Posterior vena cava (tissue), 2 donors: ENCODE results near the gene MAP1LC3B. TPM values are rescaled to one million over a fixed set of nuclear protein-coding genes. Genes with fewer than 3 reads are reported as not detected.
"Not testable (repeated sequence)": the region's sequence is repeated elsewhere in the genome, so short reads cannot be mapped to it uniquely, and the experiment has no call there.

Experiments
- DNase-seq: peaks from one replicate; pipeline ENCODE4 v3.0.0-alpha.2; 2020; ENCODE audit warnings: low spot score
- intact Hi-C, 2 donors: fragments of 100-400 bp; cut with DNase I; formaldehyde crosslinking; loops; one replicate each; pipeline versions ENCODE4 v1.14.1 to v1.14.2; 2022 to 2023
- total RNA-seq, 2 donors: library from RNA; stranded (reverse); fragmentation: NEBNext Ultra II Directional; extraction: Animal tissue kit (Norgen Biotek cat#: 25700); gene quantifications; one replicate each; pipeline ENCODE4 v1.2.1, GENCODE V29; 2021
- donor health status: DM: yes; HTN: yes; CAD: no.
- donor health status: DM: yes; HTN: yes; CAD: no.

Gene MAP1LC3B
- total RNA-seq, 2 donors from 2014 or later = 51.2 to 52.2 TPM

DNA sequence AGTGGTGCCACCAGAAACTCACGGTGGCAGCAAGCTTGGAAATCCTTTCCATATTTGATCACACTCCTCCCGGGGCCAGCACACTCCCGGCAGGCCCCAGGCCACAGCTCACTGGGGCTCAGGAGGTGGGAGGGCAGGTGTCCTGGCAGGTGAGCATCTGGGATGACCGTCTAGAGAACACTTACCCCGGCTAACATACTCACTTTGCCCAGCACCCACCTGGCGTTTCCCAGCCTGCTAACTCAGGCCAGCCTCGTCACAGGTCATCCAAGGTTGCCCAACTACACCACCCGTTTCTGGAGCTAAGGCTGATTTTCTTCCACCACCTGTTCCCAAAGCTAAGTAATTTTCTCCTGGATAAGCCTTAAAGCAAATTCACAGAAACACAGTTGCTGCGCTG, 33.4 kb upstream of the MAP1LC3B start:
- DNase-seq = no peak
- intact Hi-C loops = no loop called here

DNA sequence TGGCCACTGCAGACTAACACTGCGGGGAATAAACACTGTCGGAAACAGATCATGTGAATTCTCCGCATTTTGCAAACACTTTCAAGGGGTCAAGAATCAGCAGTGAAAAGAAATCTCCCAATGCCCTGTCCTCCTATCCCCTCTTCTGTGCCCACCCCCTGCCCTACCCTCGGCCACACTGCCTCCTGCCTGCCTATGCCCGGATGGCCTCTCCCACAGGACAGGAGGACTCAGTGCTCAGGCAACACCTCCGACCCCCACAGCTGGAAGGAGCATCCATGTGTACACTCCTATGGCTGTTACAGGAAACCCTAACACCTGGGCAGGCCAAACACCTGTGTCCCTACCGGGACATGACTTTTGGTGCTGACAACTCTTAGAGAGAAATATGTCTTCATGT, 33.0 kb upstream of the MAP1LC3B start:
- intact Hi-C loops = no loop called here
- DNase-seq = no peak

DNA sequence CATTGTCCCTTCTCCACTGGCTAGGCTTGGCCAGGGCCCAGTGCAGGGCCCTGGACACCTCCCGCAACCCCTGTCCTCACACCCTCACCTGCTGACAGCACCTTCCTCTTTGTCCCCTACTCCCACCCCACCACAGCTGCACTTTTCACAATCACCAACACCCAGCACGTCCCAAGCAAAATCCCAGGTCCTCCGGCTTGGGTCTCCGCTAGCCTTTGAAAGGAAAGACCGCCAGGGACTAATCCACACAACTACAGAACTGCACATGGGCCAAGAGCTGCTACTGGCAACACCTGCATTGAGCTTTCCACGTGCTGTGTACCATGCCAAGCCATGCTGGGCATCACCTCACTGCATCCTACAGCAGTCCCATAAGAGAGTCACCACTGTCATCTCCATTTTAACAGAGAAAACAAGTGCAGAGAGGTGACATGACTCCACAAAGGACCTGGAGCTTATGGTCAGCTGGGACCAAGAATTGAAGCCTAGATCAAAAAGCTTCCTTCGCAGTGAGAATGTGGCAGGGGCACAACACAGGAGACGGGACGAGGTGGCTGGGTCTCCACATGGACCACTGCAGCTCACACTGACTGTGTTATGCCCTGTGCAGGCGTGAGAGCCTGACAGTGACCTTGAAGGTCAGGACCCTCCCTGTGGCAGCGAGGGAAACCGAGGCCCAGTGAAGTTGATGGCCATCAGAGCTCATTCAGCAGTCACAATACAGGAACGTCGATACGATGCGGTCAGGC, 31.1 kb upstream of the MAP1LC3B start:
- intact Hi-C loops = no loop called here
- DNase-seq = no peak

DNA sequence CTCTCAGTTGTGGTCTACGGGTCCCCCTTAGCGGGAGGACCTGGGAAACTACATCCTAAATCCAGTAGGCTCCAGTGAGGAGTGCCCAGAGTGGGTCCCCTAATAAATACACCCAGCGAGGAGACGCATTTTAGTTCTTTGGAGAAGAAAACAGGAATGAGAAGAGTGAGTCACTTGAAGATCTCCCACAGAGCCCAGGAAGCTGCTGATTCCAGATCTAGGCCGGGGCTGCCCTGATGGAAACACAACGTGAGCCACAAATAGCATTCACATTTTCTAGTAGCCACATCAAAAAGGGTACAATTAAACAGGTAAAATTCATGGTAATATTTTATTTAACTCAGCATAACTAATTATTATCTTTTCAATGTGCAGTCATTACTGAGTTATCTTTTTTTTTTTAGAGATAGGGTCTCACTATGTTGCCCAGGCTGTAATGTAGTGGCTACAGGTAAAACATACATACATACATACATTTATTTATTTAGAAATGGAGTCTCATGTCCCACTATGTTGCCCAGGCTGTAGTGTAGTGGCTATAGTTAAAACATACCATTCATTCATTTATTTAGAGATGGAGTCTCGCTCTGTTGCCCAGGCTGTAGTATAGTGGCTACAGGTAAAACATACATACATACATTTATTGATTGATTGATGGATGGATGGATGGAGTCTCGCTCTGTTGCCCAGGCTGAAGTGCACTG, 30.1 kb upstream of the MAP1LC3B start:
- intact Hi-C loops = no loop called here
- DNase-seq = no peak

DNA sequence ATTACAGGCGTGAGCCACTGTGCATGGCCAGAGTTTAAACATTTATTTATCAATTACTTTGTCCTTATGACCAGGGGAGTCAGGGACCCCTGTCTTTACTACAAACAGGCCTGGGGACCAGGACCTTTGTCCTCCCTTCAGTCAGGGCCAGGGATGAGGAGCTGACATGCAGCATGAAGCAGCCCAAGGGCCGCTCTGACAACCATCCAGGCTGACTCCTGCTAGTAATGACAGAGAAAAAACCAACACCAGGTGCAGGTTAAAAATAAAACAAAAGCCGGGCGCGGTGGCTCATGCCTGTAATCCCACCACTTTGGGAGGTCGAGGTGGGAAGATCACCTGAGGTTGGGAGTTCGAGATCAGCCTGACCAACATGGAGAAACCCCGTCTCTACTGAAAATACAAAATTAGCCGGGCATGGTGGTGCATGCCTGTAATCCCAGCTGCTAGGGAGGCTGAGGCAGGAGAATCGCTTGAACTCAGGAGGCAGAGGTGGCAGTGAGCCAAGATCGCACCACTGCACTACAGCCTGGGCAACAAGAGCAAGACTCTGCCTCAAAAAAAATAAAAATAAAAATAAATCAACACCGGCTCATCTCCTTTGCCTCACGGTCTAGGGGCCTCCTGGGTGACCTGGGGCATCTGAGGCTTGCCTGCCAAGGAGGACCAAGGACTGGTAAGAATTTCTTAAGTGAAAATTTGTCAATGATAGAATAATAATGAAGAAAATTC, 29.1 kb upstream of the MAP1LC3B start:
- intact Hi-C loops, DNase-seq: not testable (repeated sequence)

DNA sequence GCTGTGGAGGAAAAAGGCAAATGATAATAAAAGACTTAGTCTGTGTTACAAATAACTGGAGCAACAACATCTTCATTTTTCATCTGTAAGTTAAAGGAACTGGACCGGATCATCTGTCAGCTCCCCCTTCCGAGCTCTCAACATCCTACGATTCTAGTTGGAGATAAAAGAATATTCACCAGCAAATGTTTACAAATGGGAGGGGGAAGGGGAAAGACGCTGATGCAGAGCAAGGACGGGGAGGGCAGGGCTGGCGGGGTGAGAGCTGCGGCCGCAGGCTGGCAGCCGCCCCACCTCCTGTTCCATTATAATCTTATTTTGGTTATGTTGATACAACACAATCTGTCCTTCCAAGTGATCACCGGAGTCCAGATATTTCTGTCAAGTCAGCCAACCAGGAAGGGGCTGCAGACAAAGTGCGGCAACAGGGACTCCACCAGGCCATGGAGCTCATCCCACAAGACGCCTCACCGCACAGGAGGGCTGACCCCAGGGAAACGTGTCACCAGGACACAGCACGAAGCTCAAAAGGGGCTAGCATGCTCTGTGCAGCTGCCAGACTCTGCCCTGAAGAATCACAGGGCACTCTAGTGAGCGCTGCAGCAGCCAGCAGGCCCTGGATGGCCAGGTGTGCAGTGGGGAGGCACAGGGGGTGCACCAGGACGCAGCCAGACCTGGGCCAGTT, 28.2 kb upstream of the MAP1LC3B start:
- no peak for DNase-seq
- intact Hi-C loops = no loop called here

DNA sequence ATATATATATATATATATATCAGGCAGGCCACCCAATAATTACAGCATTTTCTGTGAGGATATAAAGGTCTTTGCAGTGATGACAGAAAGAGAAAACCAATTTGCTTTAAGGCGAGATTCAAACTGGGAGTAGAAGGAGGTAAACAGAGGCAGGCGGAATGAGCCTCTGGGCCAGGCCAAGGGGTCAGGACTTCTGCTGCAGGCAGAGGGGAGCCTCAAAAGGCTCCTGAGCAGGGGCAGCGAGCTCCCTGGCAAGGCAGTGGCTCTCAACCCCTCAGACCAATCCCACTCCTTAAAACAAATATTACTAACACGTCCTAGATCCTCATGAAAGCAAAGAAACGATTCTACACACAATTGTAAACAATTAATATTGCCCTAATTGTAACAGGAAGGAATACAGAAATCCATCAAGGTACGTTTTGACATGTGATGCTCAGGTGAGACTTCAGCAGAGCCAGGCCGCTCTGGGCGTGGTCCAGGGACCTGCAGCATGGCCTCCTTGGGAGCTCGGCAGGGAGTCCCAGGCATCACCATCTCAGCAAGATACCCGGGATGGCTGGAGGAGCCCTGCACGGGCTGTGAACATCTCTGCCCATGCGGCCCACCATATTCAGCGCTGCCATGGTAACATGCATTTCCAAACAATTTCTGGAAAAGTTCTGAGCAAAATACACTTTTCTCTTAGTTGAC, 27.0 kb upstream of the MAP1LC3B start:
- DNase-seq = no peak
- intact Hi-C loops = no loop called here

DNA sequence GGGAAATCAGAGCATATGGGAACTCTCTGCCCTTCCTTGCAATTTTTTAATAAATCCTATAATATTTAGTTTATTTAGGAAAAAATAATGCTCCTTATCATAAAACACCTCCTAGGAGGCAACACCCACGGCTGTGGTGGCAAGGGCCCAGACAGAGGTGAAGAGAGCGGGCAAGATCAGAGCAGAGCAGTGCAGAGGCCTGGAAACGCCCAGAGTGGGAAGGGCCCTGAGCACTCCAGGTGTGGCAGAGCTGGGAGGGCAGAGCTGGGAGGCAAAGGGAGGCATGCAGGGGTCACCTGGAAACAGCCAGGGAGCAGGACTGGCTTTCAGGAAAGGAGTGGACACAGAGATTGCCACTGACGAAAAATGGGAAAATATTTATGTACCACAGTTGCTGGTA, 25.8 kb upstream of the MAP1LC3B start:
- no peak for DNase-seq
- intact Hi-C loops = no loop called here

DNA sequence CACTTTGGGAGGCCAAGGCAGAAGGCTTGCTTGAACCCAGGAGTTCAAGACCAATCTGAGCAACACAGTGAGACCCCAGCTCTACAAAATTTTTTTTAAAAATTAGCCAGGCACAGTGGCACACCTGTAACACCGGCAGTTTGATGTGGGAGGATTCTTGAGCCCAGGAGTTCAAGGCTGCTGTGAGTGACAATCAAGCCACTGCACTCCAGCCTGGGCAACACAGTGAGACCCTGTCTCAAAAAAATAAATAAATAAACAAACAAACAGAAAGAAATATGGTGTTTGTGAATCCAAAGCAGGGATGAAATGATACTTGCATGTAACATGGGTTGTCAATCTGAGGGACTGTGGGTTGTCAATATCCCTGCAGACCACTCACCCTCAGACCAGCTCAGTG, 25.2 kb upstream of the MAP1LC3B start:
- intact Hi-C loops = no loop called here
- no peak for DNase-seq

DNA sequence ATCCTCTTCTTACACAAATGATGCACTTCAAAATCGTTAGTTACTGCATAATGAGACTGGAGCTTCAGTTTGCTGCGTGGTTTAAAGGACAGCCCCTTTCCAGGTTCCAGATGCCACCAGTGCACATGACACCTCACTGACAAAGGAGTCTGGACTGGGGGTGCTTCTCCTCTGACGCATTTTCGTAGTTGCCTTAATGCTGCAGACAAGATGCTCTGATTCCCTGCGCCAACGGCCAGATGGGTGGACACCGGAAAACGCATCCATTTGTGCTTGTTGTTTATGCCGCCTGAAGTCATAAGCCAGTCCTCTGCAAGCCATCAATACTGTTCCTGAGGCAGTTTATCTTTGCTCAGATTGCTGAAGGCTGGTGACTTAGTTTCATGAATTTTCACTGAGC, 24.6 kb upstream of the MAP1LC3B start:
- intact Hi-C loops = no loop called here
- DNase-seq = peak; percentile 9

DNA sequence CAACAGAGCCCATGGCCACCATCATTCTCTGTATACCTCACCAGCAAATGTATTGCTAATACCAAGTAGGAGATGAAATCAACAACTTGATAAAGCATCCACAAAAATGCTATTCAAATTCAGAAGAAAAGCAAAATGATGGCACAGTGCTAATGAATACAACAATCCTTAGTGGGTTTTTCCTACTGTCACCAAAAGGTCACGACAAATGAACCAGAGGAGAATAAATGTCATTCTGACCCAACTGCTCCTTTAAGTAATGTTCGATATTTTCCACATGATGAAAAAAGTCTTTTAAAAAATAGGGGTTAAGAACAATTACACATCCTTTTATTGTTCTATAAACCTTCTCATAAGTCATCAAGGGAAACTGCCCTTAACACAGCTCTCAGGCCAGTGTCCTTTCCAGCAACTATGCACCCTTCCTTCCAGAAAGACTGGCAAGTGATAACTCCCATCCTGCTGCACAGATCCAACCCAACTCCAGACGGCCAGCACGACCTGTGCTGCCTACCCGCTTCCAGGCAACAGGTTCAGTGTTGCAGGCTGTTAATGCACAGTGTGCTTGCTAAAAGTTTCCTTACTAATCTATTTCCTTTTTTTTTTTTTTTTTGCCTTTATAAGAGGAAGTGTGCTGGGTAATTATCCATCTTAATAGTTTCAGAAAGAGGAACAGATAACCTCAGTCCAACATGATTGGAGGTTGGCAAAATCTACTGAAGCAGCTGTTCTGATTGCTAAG, 23.9 kb upstream of the MAP1LC3B start:
- DNase-seq = peak; percentile 74
- intact Hi-C loops = no loop called here

DNA sequence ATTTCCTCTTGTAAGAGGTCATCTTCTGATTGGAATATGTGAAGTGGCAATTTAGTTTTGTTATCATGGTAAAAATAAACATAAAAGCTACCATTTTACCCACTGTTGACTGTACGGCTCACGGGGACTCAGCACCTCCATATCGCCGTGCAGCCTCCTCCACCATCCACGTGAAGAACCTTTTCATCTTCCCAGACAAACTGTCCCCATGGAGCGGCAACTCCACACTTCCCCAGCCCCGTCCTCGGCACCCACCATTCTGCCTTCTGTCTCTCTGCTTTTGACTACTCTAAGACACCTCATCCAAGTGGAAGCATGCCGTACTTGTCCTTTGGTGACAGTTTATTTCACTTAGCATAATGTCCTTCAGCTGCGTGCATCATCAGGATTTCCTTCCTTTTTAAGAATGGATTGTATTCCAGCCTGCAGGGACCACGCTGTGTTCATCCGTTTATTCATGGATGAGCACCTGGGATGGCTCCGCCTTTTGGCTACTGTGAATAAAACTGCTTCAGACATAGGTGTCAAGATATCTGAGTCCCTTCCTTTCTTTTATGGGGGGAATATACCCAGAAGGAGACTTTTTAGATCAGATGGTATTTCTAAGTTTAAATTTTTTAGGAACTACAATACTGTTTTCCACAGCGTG, 22.9 kb upstream of the MAP1LC3B start:
- intact Hi-C loops = no loop called here
- DNase-seq = peak; percentile 34

DNA sequence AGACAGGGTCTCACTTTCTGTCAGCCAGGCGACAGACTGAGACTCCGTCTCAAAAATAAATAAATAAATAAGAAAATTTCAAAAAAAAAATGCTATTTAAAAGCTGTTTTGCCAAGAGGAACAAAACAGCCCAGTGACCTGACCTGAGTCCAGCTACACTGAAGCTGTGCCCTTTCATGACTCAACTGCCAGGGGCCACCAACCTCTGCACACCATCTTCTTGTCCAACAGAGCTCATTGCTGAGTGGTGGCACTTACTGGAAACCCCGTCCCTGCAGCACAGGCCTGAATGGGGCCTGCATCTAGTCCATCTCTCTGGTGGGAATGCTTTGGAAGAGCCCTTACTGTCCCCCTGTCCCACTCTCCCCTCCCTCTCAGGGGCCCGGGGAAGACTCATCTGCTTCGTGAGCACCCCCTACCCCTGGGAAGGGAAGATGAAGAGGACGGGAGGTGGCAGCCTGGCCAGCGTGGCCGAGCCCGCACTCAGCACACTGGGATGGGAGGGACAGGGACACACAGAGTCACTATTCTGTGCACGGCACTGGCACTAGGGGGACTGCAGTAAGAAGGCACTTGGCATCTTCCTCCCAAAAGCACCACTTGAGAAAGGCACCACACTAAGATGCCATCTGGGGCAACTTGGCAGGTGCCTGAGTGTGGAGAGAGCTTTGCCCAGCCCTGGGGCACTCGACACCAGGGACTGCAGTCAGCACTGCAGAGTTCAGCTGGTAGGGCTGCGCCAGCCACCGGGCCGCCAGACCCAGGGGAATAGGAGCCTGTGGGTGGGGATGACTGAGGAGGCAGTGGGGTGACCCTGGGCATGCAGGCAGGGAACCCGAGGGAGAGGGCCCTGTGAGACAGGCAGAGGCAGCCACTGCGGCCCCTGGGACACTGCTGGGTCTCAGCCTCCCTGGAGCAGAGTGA, 22.1 kb upstream of the MAP1LC3B start:
- intact Hi-C loops = loop anchor here in 1 of 2 donors (10.0 kb wide), 1 partner anchor 45 kb away; no protein-coding TSS in a partner anchor
- DNase-seq = peak; percentile 71

DNA sequence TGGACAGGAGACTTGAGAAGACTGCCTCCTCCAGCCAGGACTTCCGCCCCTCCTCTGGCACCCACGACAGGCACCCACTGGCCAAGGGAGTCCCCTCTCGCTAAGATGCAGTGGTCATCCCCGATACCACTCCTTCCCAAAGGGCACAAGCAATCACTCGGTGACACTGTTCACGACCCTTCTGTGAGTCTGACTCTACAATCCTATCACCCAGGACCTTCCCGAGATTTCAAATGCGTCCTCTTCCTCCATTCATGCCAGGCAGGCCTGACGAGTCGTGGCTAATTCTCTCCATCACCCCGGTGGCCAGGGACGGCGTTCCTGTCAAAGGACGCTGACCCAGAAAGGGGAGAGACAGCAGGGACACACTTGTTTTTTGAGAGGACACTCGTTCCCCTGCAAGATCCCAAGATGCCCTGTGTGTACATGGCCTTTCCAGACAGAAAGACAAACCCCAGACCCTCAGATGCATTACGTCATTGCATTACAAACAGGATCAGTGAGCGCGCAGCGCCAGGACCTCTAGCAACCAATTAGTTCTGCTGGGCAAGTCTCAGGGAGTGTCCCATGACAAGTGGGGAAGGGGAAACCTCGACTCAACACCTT, 20.8 kb upstream of the MAP1LC3B start:
- DNase-seq = peak; percentile 42

DNA sequence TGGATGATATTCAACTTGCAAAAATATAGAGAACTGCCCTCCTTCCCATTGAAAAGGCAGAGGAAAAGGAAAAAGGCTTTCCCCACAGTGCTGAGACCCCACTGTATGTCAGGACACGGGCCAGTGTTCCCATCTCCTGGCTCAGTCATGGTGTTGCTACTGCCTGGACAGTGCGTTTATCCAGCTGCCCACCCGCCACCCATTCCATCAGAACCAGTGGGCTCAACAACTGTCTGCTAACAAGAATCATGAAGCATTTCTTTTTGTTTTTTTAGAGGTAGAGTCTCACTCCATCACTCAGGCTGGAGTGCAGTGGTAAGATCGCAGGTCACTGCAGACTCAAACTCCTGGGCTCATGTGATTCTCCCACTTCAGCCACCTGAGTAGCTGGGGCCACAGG, 19.8 kb upstream of the MAP1LC3B start:
- peak; percentile 45 for DNase-seq
- intact Hi-C loops = loop anchor here in 1 of 2 donors (10.0 kb wide), 1 partner anchor 48 kb away; no protein-coding TSS in a partner anchor

More for the DNA sequence above, 20.8 kb upstream of the MAP1LC3B start:
- intact Hi-C loops = loop anchor here in 1 of 2 donors (10.0 kb wide), 1 partner anchor 47 kb away; no protein-coding TSS in a partner anchor

DNA sequence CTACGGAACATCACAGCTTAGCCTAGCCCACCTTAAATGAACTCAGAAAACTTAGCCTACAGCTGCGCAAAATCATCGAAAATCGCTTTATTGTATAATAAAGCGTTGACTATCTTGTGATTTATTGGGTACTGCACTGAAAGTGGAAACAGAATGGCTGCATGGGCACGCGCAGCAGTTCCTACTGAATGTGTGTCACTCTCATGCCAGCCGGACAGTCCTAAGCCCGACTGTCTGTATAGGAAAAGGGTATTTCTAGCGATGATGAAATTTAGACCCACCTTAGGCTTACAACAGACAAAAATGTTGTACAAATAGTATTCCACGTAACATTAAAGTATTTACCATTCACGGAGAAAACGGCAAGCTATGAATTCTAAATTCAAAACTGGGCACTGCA, 17.8 kb upstream of the MAP1LC3B start:
- peak; percentile 17 for DNase-seq

More for the DNA sequence above, 17.8 kb upstream of the MAP1LC3B start:
- intact Hi-C loops = loop anchor here in 1 of 2 donors (10.0 kb wide), 1 partner anchor 50 kb away; no protein-coding TSS in a partner anchor
